B cell (primary cell): Measurements from ENCODE around the gene THAP4. TPM values are rescaled to one million over a fixed set of nuclear protein-coding genes. Genes with fewer than 3 reads are reported as not detected.

Source experiments
- ATAC-seq: fragments of 200-7000 bp; cut with Tn5 transposase; one replicate; pipeline ENCODE4 v1.10.0; 2021; ENCODE audit warnings: low read depth, mild to moderate bottlenecking, moderate number of reproducible peaks, moderate library complexity
- CTCF ChIA-PET: fragments of 350-600 bp; sonication (Branson Sonifier 250); formaldehyde crosslinking; loops from one replicate; lab custom pipeline; 2021; ENCODE audit warnings: antibody characterized with exemption, inconsistent platforms; lab: Charles Lee
- POLR2A ChIA-PET: fragments of 350-600 bp; sonication (Branson Sonifier 250); formaldehyde crosslinking; loops from one replicate; lab custom pipeline; 2021; ENCODE audit warnings: antibody characterized with exemption; lab: Charles Lee
- DNase-seq: peaks from one replicate; pipeline ENCODE4 v3.0.0; 2013
- H2AFZ ChIP-seq: 2 replicates; pipeline ENCODE4 v1.6.1; 2012; ENCODE audit warnings: mild to moderate bottlenecking, low read depth, low read length; ENCODE audit not compliant: insufficient read depth, poor library complexity, severe bottlenecking
- H3K27ac ChIP-seq, 2 donors: 1 replicate in 1 of 2; 2 replicates in 1 of 2; pipeline ENCODE4 v1.5.1; 2012 to 2013; ENCODE audit warnings: low read length in 2 of 2, mild to moderate bottlenecking in 2 of 2, moderate library complexity in 1 of 2
- H3K27me3 ChIP-seq, 4 experiments: fragments of 200-600 bp in 1 of 4; sonication (generic) in 1 of 4; replicated peaks in 1 of 4; 1 replicate in 2 of 4; 2 replicates in 2 of 4; pipeline versions ENCODE4 v1.6.1 to v1.7.0; 2013 to 2016; ENCODE audit warnings: low read length in 3 of 4, mild to moderate bottlenecking in 2 of 4, mixed read lengths in 1 of 4, moderate library complexity in 1 of 4; ENCODE audit not compliant: insufficient read depth in 4 of 4, control insufficient read depth in 3 of 4; ENCODE audit errors: control extremely low read depth in 1 of 4
- H3K36me3 ChIP-seq, 2 experiments: replicated peaks in 1 of 2; 1 replicate in 1 of 2; 2 replicates in 1 of 2; pipeline versions ENCODE4 v1.6.1 to v1.7.1; 2013; ENCODE audit warnings: low read length in 1 of 2; ENCODE audit not compliant: insufficient read depth in 2 of 2, control insufficient read depth in 1 of 2; ENCODE audit errors: control extremely low read depth in 1 of 2, extremely low read depth in 1 of 2
- H3K4me1 ChIP-seq, 2 donors: fragments of 200-600 bp in 1 of 2; sonication (generic) in 1 of 2; 1 replicate in 1 of 2; 2 replicates in 1 of 2; pipeline versions ENCODE4 v1.5.1 to v1.6.1; 2013 to 2017; ENCODE audit warnings: low read length in 2 of 2; ENCODE audit not compliant: control insufficient read depth in 2 of 2, insufficient read depth in 2 of 2
- H3K4me2 ChIP-seq: replicated peaks from 2 replicates; pipeline ENCODE3; 2012; ENCODE audit warnings: mild to moderate bottlenecking, low read depth, low read length; ENCODE audit not compliant: poor library complexity, severe bottlenecking
- H3K4me3 ChIP-seq, 5 experiments: fragments of 200-600 bp in 1 of 5; sonication (generic) in 1 of 5; 1 replicate in 3 of 5; 2 replicates in 2 of 5; pipeline versions ENCODE4 v1.5.1 to v1.7.0; 2011 to 2016; ENCODE audit warnings: low read length in 4 of 5, mild to moderate bottlenecking in 4 of 5, low read depth in 2 of 5, control low read depth in 1 of 5, moderate library complexity in 1 of 5; ENCODE audit not compliant: insufficient read depth in 1 of 5; ENCODE audit errors: control extremely low read depth in 1 of 5, extremely low read depth in 1 of 5
- H3K79me2 ChIP-seq: fragments of 200-600 bp; sonication (generic); one replicate; pipeline ENCODE4 v1.6.0; 2016; ENCODE audit warnings: low read length; ENCODE audit not compliant: control insufficient read depth, insufficient read depth
- H3K9ac ChIP-seq: fragments of 200-600 bp; sonication (generic); 2 replicates; pipeline ENCODE4 v1.6.1; 2017; ENCODE audit warnings: mild to moderate bottlenecking, low read length, moderate library complexity
- H3K9me3 ChIP-seq, 3 donors: one replicate each; pipeline versions ENCODE4 v1.6.1 to v1.7.1; 2013; ENCODE audit warnings: low read length in 2 of 3; ENCODE audit not compliant: control insufficient read depth in 2 of 3, insufficient read depth in 1 of 3; ENCODE audit errors: control extremely low read depth in 1 of 3
- H4K20me1 ChIP-seq: 2 replicates; pipeline ENCODE4 v1.6.0; 2012; ENCODE audit warnings: mild to moderate bottlenecking, low read length; ENCODE audit not compliant: insufficient read depth, control insufficient read depth, poor library complexity, severe bottlenecking
- H3K27ac Mint-ChIP-seq: one replicate; pipeline ENCODE4 v1.8.0; 2021; ENCODE audit warnings: mixed read lengths
- H3K27me3 Mint-ChIP-seq: one replicate; pipeline ENCODE4 v1.8.0; 2021; ENCODE audit warnings: mixed read lengths
- H3K4me1 Mint-ChIP-seq: one replicate; pipeline ENCODE4 v1.8.0; 2021; ENCODE audit warnings: mixed read lengths
- H3K4me3 Mint-ChIP-seq: one replicate; pipeline ENCODE4 v1.8.0; 2021; ENCODE audit warnings: mixed read lengths
- H3K9me3 Mint-ChIP-seq: one replicate; pipeline ENCODE4 v1.8.0; 2022; ENCODE audit warnings: mixed read lengths; ENCODE audit not compliant: insufficient read depth
- EZH2 ChIP-seq: IDR thresholded peaks from 2 replicates; pipeline ENCODE4 v1.6.1; 2012; ENCODE audit warnings: borderline replicate concordance, low read depth, mild to moderate bottlenecking, moderate library complexity, low read length; ENCODE audit not compliant: insufficient read depth, poor library complexity, severe bottlenecking
- WGBS: methylation state at CpG from one replicate; pipeline ENCODE4 v1.1.5; 2013; ENCODE audit warnings: missing lambda C conversion rate; ENCODE audit not compliant: insufficient coverage; 5-methylcytosine and 5-hydroxymethylcytosine counted together
- intact Hi-C: fragments of 100-400 bp; cut with micrococcal nuclease; formaldehyde crosslinking; loops from one replicate; pipeline ENCODE4 v1.10.0; 2022
- polyA plus RNA-seq: library from polyadenylated mRNA; depleted of rRNA; stranded (reverse); fragments of >200 nt; gene quantifications from 2 replicates; pipeline ENCODE4 v1.2.3, GENCODE V29; 2012
- total RNA-seq, 2 donors: library from RNA; stranded (reverse); fragments of 120-200 nt in 1 of 2; gene quantifications; 1 replicate in 1 of 2; 2 replicates in 1 of 2; pipeline versions ENCODE4 v1.2.3 to v1.2.4, GENCODE V29; 2013 to 2022
- TF ChIP-seq, protein P1 (sequence below): fragments of 200-600 bp; IDR thresholded peaks from one replicate; pipeline ENCODE4 v1.8.0; 2022; ENCODE audit warnings: antibody characterized with exemption, mild to moderate bottlenecking

Gene THAP4
- total and polyA plus RNA-seq, 2 donors (not counting 1 experiment from before 2014, with no cell fraction given), result 26.5 to 41.0 TPM

- peak overlapping the region; percentile 70 for H2AFZ ChIP-seq
- no peak overlapping the region for H3K27ac ChIP-seq
- DNase-seq (no peak), ATAC-seq (no peak)
- no peaks in the 10 kb centered on the region for H3K9me3 ChIP-seq
- 98% methylated on average over 21 of the region's 30 CpGs for WGBS
- TF ChIP-seq EZH2, result no peak
- TF ChIP-seq, protein P1, sequence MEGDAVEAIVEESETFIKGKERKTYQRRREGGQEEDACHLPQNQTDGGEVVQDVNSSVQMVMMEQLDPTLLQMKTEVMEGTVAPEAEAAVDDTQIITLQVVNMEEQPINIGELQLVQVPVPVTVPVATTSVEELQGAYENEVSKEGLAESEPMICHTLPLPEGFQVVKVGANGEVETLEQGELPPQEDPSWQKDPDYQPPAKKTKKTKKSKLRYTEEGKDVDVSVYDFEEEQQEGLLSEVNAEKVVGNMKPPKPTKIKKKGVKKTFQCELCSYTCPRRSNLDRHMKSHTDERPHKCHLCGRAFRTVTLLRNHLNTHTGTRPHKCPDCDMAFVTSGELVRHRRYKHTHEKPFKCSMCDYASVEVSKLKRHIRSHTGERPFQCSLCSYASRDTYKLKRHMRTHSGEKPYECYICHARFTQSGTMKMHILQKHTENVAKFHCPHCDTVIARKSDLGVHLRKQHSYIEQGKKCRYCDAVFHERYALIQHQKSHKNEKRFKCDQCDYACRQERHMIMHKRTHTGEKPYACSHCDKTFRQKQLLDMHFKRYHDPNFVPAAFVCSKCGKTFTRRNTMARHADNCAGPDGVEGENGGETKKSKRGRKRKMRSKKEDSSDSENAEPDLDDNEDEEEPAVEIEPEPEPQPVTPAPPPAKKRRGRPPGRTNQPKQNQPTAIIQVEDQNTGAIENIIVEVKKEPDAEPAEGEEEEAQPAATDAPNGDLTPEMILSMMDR, result no peak
- ChIA-PET CTCF (interaction anchor here (1.0 kb wide), 1 partner anchor 538 kb away, joined by 3 read pairs; no protein-coding TSS in a partner anchor), POLR2A (no interaction called here)
- no peak overlapping the region for H3K9ac ChIP-seq
- H3K36me3 ChIP-seq, result no peaks in the 10 kb centered on the region
- H3K4me3 ChIP-seq, result peak overlapping the region in 2 of 5 experiments; percentile 53 to 55
- peaks cover 15 to 18% of the 10 kb centered on the region in 2 donors for H3K4me1 ChIP-seq
- intact Hi-C loops, result loop anchor here (1.0 kb wide), 2 partner anchors 21 to 108 kb away; partner anchors contain the start of genes ATG4B, STK25 and THAP4
- Mint-ChIP-seq H3K4me3 (peak overlapping the region; percentile 33), H3K4me1 (peaks cover 22% of the 10 kb centered on the region), H3K9me3 (no peaks in the 10 kb centered on the region), H3K27me3 (no peaks in the 10 kb centered on the region), H3K27ac (no peak overlapping the region)
- H3K79me2 ChIP-seq, result peaks cover 74% of the 10 kb centered on the region
- H4K20me1 ChIP-seq, result no peaks in the 10 kb centered on the region
- H3K27me3 ChIP-seq, result no peaks in the 10 kb centered on the region
- H3K4me2 ChIP-seq, result peak overlapping the region; percentile 78
Observed at GRCh38 chr2:241616168-241617125, 20.5 kb downstream of the THAP4 start.

GRCh38 chr2:241615522-241616052, 21.4 kb downstream of the THAP4 start:
- no peak overlapping the region for H3K27ac Mint-ChIP-seq
- 95% methylated on average over 15 of the region's 16 CpGs for WGBS

More at GRCh38 chr2:241615522-241616052, 21.4 kb downstream of the THAP4 start:
- H3K4me1 ChIP-seq, result peaks cover 17 to 21% of the 10 kb centered on the region in 2 donors
- H3K36me3 ChIP-seq, result no peaks in the 10 kb centered on the region
- peaks cover 5% of the 10 kb centered on the region for H4K20me1 ChIP-seq
- intact Hi-C loops, result no loop called here
- no peaks in the 10 kb centered on the region for H3K9me3 ChIP-seq
- no peaks in the 10 kb centered on the region for H3K27me3 Mint-ChIP-seq
- peak overlapping the region; percentile 33 for H3K4me3 Mint-ChIP-seq
- H3K79me2 ChIP-seq, result peaks cover 71% of the 10 kb centered on the region
- H3K27me3 ChIP-seq, result no peaks in the 10 kb centered on the region
- no peak overlapping the region for H3K27ac ChIP-seq
- ATAC-seq, result no peak
- H3K4me2 ChIP-seq, result no peak overlapping the region
- DNase-seq, result no peak
- peaks cover 21% of the 10 kb centered on the region for H3K4me1 Mint-ChIP-seq
- ChIA-PET CTCF (interaction anchor here (1.0 kb wide), 1 partner anchor 537 kb away, joined by 3 read pairs; no protein-coding TSS in a partner anchor), POLR2A (no interaction called here)
- H3K9me3 Mint-ChIP-seq, result no peaks in the 10 kb centered on the region
- no peak overlapping the region for H2AFZ ChIP-seq
- H3K4me3 ChIP-seq, result no peak overlapping the region
- TF ChIP-seq, protein P1, result no peak
- no peak for TF ChIP-seq EZH2
- no peak overlapping the region for H3K9ac ChIP-seq
